NCI-H1092 treated with DMSO at 0.1 percent for 48 hours (cell line): Measurements from ENCODE around the gene ELAC1.
A peak's percentile ranks its signal among the peaks of the same experiment; 100 is the strongest.
"Not testable (repeated sequence)": the region's sequence is repeated elsewhere in the genome, so short reads cannot be mapped to it uniquely, and the experiment has no call there.

Experiments used
- DNase-seq: peaks from one replicate; lab custom pipeline; 2025; lab: John Stamatoyannopoulos, UW

ELAC1 gene

GRCh38 chr18:50973367-50974126 is 5.7 kb downstream of the ELAC1 start:
- no peak for DNase-seq

- DNase-seq: no peak
Measured at GRCh38 chr18:50977037-50977760, 9.4 kb downstream of the ELAC1 start.

DNA sequence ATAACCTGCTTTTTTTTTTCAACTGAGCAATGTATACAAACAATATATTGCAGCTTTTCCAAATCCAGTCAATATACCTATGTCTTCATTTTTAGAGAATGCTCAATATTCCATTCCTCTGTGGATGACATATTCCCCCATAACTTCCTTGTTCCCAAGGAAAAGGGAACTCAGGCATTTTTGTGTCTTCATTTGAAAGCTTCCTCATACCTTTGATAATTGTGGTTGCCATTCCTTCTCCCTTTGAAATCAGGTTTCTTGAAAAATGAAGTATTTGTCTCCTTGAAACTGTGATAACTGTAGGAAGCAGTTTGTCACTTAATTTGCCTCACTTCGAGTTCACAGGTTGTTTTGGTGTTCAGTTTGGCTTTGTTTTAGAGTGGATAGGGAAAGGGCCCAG is 13.5 kb downstream of the ELAC1 start:
- no peak for DNase-seq

GRCh38 chr18:50982086-50982801 is 14.4 kb downstream of the ELAC1 start:
- no peak for DNase-seq

DNA sequence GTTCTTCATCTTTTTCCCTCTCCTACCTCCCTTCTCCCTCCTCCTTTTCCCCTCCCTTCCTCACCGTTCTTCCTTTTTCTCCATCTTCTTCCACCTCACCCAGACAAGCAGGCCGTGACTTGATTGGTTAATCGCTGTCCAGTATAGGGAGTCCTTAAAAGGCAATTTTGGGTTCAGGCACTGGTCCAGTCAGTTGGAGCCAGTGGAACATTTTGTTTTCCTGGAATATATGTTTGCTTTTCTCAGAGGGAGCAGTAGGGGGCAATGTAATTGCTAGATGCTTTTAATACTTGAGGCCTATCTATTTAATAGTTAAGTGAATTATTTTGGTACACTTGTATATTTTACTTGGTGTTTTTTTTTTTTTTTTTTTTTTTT is 15.0 kb downstream of the ELAC1 start:
- DNase-seq: peak; percentile 39

DNA sequence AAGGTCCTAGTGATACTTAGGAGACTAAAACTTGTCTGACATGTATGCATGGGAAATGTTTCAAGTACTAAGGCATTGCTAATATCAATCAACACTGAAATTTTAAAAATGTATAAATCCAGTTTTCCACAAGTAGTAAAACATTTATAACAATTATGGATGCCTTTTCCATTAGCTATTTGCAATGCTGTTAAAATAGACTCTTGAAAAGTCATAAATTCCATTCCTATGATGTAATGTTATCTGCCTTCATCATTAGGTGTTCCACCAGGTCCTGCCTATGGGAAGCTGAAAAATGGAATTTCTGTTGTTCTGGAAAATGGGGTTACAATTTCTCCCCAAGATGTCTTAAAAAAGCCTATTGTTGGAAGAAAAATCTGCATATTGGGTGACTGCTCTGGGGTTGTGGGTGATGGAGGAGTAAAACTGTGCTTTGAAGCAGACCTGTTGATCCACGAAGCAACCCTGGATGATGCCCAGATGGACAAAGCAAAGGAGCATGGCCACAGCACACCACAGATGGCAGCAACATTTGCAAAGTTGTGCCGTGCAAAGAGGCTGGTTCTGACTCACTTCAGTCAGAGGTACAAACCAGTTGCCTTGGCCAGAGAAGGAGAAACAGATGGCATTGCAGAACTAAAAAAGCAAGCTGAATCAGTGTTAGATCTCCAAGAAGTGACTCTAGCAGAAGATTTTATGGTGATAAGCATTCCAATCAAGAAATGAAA is 18.7 kb downstream of the ELAC1 start:
- DNase-seq: no peak

DNA sequence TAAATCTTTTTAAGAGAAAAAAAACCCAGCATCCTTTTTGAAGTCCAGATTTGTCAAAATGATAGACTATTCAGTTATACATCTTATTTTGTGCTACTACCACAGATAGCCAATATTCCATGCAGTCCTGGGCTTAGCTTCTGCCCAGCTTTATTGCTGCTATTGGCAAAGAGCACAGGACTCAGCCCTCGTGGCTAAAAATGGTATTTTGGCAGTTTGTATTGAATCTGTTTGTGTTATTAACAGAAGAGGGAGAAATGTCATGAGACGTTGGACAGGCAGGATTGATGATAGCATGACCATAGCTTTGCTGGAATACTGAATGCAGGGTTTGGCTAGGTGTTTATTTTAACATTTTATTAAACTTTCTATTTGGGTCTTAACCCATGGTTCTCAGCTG is 19.4 kb downstream of the ELAC1 start:
- no peak for DNase-seq

DNA sequence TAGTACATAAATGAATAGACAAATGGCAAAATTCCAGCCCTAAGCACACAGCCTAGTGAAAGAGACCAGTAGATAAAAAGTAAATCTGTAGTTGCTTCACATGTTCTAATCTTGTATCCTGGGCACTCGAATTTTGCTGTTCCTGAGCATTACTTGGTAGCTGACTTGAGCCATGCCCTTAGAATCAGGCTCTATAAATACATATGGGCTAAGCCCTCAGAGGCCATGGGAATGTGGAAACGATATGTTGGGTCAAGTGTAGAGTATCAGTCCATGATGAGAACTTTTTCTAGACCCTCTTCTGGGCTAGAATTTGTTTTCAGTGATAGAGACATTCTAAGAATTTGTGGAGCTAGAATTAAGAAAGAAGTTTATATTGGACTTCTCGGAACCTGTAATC is 21.9 kb downstream of the ELAC1 start:
- DNase-seq: no peak

- DNase-seq: no peak
Measured at GRCh38 chr18:50992351-50992762, 24.5 kb downstream of the ELAC1 start.

- DNase-seq: no peak
Measured at GRCh38 chr18:50994031-50994430, 26.2 kb downstream of the ELAC1 start.

- not testable (repeated sequence) for DNase-seq
Measured at GRCh38 chr18:51003174-51003573, 35.3 kb downstream of the ELAC1 start.

- no peak for DNase-seq
Measured at GRCh38 chr18:51006061-51006818, 38.4 kb downstream of the ELAC1 start.

DNA sequence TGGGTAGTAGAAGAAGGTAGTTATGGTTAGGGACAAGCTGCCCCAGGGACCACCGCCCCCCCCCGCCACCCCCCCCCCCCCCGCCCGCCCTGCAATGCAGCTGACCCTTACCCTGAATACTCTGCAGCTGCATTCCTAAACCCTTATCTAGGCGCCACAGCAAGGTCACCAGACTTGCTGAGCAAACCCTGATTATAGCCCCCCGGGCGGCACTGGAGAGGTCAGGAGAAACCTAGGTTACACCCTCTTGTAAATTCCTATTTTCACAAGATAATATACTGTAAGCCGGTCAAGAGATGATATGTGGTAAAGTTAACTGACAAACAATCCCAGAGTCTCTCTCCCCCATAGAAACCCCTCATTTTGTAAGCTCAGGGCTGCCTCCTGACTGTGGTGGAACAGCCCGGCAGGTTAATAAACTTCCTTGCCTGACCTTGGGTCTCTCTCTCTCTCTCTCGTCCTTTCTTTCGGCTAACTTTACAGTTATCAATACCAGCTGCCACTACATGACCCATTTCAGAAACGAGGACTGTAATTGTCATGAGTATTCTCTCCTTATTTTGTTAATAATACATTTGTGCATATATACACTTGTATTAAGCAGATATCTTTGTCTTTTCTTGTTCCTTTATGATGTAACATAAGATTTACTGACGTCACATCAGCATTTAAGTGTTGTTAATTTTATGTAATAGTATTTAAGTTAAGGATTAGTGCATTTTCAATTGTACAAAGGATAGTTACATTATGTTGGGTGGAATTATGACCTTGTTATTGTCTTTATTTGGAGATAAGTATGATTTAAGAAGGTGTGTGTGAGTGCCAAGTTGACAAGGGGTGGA is 39.3 kb downstream of the ELAC1 start:
- no peak for DNase-seq

GRCh38 chr18:51007790-51008139 is 39.9 kb downstream of the ELAC1 start:
- DNase-seq: no peak

DNA sequence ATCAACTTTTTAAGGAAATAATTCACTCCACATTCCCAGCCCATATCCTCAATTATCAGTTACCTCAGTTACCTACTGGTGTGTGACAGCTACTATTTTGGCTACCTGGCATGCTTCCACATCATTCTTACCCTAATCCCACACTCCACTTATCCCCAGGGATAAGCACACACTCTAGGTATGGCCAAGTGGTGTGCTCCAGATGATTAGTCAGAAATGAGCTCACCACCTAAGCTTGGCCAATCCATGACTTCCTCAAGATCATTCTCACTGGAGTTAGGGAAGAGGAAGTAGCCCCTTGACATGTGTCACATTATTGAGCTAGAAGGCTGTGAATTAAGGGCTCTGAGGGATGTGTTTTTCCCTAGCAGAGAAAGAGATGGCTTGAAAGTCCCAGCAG is 41.2 kb downstream of the ELAC1 start:
- DNase-seq: peak; percentile 71

- DNase-seq: no peak
Measured at GRCh38 chr18:51010218-51010617, 42.4 kb downstream of the ELAC1 start.

GRCh38 chr18:51011709-51012108 is 43.9 kb downstream of the ELAC1 start:
- no peak for DNase-seq

DNA sequence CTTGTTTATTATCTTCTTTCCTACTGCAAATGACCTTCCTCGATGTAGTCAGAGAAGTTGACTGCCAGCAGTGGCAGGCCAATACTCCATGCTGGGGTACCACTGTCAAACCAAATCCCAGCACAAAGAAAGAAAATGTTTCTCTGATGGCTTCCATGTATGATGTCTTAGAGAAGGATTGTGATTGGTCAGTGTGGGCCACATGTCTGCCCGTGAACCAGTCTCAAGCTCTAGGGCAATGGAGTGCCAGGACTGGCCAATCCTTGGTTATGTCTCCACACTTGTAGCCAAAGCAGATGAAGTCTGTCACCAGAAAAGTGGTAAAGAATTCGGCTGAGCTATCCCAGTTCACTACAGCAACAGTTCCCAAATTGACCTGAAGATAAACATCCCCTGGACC is 44.6 kb downstream of the ELAC1 start:
- no peak for DNase-seq

DNA sequence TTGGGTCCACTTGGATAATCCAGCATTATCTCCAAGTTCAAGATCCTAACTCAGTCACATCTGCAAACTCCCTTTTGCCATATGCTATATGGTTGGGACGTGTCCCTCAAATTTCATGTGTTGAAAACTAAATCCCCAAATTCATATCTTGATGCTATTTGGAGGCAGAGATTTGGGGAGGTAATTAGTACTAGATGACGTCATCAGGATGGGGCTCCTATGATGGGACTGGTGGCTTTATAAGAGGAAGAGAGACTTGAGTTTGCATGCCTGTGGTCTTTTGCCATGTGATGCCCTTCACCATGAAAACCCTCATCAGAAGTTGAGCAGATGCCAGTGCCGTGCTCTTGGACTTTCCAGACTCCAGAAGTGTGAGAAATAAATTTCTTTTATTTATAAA is 45.4 kb downstream of the ELAC1 start:
- DNase-seq: no peak

DNA sequence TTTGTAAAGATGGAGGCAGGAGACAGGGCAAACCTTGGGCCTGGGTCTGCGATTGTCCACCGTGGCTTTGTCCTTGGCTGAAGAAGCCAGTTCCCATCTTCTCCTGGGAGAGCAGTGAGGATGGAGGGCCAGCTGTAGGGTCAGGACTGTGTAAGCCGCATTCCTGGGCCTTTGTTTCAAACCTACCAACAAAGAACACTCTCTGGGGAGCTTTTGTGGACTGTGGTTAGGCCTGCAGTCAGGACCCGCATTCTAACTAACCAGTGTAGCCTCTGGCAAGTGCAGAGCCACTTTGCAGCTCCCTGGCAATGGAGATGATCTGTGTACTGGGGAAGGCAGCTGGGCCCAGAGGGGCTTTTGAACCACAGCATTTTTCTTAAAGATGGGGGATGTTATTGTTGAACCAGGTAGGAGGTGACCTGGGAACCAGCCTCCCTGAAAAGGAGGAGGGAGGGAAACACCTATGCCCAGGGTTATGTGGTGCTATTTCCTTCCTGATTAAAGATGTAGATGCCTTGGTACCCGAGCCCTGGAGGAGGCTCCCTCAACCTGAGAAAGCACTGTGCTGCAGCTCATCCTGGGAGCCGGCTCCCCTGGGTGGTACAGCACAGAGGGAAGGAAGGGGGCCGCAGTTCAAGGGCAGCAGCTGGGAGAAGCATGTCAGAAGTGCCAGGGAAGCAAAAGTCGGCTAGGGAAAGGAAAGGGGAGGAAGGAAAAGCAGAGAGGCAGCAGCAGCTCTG is 49.5 kb downstream of the ELAC1 start:
- no peak for DNase-seq
